COR-L47 (cell line): ENCODE measurements around the gene DMXL1.
"Not testable (repeated sequence)": the region's sequence is repeated elsewhere in the genome, so short reads cannot be mapped to it uniquely, and the experiment has no call there.

ENCODE experiments used
- DNase-seq: peaks from one replicate; lab custom pipeline; 2025; lab: John Stamatoyannopoulos, UW

DMXL1 gene

GRCh38 chr5:119063579-119064379, 7.1 kb upstream of the DMXL1 start:
- no peak for DNase-seq

DNA sequence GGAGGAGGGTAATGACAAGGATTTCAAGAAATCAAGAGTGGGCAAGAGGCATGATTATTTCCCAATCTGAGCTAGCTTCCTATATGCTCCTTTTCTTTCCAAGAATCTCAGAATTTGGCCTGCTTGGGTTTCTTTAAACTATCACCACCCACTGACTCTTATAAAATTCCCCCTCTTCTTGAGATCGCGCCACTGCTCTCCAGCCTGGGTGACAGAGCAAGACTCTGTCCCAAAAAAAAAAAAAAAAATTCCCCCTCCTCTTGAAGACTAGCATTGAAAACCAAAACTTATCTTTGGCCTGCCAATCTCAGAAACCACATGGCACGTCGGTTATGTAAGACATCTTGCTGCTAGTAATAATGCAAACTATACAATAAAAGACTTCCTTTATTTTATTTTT, 3.4 kb upstream of the DMXL1 start:
- DNase-seq: no peak

DNA sequence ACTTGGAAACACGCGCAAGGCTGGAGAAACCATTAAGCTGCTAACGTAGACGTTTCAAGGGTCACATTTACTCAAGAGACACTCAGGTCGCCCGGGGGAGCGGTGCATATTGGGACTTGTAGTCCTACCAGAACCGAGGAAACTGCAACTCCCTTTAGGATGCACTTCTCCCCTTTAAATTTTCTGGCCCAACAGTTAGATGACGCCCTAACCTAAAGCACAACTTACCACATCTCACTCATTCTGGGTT, 384 bp upstream of the DMXL1 start:
- DNase-seq: peak; percentile 92

- DNase-seq: no peak
Measured at GRCh38 chr5:119071561-119071995, 691 bp downstream of the DMXL1 start.

GRCh38 chr5:119072496-119072895, 1.6 kb downstream of the DMXL1 start:
- DNase-seq: no peak

DNA sequence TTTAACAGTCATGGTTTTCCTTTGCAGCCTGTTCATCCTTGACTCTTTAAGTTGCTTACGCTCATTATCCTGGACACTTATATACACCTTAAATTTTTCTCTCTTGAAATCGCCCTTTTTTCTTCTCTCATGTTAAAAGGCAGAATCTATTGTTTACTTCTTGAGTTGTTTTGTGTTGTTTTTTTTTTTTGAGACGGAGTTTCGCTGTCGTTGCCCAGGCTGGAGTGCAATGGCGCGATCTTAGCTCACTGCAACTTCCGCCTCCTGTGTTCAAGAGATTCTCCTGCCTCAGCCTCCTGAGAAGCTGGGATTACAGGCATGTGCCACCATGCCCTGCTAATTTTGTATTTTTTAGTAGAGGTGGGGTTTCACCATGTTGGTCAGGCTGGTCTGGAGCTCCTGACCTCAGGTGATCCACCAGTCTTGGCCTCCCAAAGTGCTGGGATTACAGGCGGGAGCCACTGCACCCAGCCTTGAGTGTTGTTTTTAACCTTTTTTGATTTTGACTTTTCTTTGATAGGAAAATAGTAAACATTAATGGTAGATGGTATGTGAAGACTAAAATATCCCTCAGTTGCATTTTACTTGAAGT, 3.0 kb downstream of the DMXL1 start:
- not testable (repeated sequence) for DNase-seq

- DNase-seq: no peak
Measured at GRCh38 chr5:119074419-119074818, 3.5 kb downstream of the DMXL1 start.

- DNase-seq: not testable (repeated sequence)
Measured at GRCh38 chr5:119075269-119075668, 4.4 kb downstream of the DMXL1 start.

DNA sequence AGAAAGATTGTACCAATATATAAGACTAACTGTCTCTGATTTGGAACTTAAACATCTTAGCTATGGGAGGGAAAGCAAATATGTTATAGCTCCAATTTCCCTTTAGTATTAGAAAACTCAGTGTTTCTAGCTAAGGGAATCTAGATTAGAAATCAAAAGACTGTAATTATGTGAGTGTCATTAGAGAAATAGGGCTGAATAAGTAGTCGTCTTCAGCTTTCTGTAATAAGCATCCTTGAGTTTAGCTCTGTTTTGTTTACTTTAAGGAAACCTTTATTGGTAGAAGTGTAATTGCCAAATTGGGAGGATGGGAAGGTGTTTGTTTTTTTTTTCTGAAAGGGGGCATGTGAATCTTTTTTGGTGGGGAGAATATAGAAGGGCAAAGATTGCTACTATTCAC, 5.2 kb downstream of the DMXL1 start:
- no peak for DNase-seq

- no peak for DNase-seq
Measured at GRCh38 chr5:119077444-119077843, 6.6 kb downstream of the DMXL1 start.

- DNase-seq: no peak
Measured at GRCh38 chr5:119078071-119078846, 7.4 kb downstream of the DMXL1 start.

- DNase-seq: no peak
Measured at GRCh38 chr5:119078861-119079260, 8.0 kb downstream of the DMXL1 start.

DNA sequence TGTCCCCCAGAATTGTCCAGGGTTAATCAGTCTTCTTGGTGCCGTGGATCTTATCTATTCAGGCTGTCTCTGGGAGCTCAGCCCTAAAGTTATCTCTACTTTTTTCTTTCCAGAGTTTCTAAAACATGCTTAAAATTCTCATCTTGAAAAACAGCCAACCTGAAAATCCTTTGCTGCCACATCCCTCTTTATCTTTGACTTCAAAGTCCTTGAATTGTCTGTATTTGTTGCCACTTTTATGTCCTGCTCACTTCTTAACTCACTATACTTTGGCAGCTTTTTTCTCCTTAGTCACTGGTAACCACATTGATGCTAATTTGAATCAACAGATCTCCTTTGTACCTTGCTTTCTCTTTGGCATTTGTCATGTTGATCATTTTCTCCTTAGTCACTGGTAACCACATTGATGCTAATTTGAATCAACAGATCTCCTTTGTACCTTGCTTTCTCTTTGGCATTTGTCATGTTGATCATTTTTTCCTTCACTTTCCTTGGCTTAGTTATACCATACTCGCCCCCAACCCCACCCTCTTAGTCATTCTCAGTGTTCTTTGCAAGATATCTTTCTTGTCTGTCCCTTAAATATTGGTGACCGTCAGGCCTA, 8.5 kb downstream of the DMXL1 start:
- DNase-seq: no peak

DNA sequence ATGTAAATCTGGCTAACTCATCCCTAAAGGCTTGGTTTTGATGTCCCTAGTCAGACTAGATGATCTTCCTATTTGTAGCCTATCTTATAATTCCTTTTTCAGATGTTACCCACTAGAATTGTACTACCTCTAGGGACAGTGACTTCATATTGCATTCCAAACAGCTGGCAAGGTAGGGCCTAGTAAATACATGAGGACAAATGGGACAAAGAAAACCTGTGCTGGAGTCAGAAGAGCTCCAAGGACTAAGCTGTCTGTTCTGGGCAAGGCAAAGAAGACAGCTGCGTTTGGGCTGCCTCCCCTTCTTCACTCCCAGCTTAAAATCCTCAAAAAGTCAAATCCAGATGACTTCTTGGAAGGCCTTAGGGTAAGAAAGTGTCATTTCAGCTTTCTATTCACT, 10.0 kb downstream of the DMXL1 start:
- no peak for DNase-seq

DNA sequence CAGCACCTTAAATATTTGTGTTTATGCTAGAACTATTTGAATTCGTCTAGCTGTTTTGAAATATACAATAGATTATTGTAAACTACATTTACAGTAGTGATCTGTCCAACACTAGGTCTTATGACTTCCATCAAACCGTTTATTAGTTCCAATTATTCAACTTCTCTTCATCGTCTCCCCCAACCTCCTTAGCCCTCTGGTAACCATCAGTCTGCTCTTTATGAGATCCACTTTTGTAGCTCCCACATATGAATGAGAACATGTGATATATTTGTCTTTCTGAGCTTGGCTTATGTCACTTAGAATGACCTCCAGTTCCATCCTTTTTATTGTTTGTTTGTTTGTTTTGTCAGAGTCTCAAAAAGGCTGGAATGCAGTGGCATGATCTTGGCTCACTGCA, 11.8 kb downstream of the DMXL1 start:
- DNase-seq: no peak

DNA sequence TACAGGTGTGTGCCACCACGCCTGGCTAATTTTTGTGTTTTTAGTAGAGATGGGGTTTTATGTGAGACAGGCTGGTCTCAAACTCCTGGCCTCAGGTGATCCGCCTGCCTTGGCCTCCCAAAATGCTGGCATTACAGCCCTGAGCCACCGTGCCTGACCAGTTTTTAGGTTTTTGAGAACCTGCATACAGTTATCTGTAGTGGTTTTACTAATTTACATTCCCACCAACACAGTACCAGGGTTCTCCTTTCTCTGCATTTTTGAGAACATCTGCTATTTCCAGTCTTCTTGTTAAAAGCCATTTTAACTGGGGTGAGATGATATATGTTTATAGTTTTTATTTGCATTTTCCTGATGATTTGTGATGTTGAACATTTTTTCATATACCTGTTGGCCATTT, 12.8 kb downstream of the DMXL1 start:
- no peak for DNase-seq

DNA sequence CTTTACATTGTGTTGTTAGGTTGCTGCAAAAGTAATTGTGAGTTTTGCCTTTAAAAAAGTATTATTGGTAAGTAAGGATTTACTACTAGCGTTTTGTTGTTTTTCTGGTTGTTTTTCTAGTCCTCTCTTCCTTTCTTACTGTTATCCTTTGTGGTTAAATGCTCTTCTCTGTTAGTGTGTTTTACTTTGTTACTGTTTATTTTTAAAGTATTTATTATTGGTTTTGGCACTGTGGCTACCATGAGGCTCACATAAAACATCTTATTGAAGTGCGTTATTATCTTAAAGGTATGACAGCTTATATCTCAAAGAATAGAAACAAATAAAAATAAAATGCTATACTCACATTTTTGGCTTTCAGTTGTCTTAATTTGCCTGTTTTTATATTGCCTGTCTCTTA, 17.6 kb downstream of the DMXL1 start:
- DNase-seq: no peak

GRCh38 chr5:119095611-119096010, 24.7 kb downstream of the DMXL1 start:
- DNase-seq: no peak

DNA sequence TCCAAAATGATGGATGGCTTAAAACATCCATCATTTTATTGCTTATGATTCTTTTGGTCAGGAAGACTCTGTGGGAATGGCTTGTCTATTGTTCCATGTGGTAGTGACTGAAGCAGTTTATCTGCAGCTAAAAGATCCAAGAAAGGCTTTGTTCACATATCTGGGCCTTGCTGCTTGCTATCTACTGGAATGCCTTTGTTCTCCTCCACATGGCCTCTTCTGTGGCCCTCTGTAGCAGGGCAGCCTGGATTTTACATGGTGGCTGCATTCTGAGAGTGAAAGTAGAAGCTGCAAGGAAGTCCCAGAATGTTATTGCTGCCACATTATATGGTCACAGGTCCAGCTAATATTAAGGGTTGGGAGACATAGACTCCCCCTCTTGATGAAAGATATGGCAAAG, 35.1 kb downstream of the DMXL1 start:
- DNase-seq: no peak

DNA sequence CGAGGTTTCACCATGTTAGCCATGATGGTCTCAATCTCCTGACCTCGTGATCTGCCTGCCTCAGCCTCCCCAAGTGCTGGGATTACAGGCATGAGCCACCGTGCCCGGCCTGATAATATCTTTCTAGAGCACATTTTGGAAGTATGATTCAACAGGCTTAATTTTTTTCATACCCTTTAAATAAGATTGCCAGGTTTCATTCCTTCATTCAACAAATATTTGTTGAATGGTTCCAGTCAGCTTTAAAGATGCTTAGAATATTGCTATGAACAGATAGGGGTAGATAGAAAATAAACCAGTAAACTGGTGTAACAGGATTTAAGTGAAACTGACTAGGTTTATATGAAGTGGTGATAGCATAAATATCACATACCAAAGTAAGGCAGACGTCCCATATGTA, 41.3 kb downstream of the DMXL1 start:
- DNase-seq: no peak

GRCh38 chr5:119117237-119117636, 46.4 kb downstream of the DMXL1 start:
- no peak for DNase-seq

- DNase-seq: no peak
Measured at GRCh38 chr5:119118000-119118399, 47.1 kb downstream of the DMXL1 start.

- no peak for DNase-seq
Measured at GRCh38 chr5:119120893-119121292, 50.0 kb downstream of the DMXL1 start.
